SK-N-SH (cell line): Measurements from ENCODE around the gene LAMP5. TPM values are rescaled to one million over a fixed set of nuclear protein-coding genes. Genes with fewer than 3 reads are reported as not detected.
A peak's percentile ranks its signal among the peaks of the same experiment; 100 is the strongest.

ENCODE experiments used
- CTCF ChIA-PET: fragments of 300-600, 350-600 bp; formaldehyde crosslinking; extraction: SDS; loops from one replicate; lab custom pipeline; 2021; lab: Yijun Ruan, JAX
- POLR2A ChIA-PET: fragments of 350-600 bp; sonication (Branson Sonifier 250); formaldehyde crosslinking; extraction: SDS; loops from one replicate; lab custom pipeline; 2020; ENCODE audit warnings: antibody characterized with exemption, inconsistent platforms; lab: Yijun Ruan, JAX
- DNase-seq: peaks from one replicate; pipeline ENCODE4 v3.0.0; 2012
- H2AFZ ChIP-seq: fragments of 200-600 bp; sonication (generic); 2 replicates; pipeline ENCODE4 v1.8.1; 2016; ENCODE audit warnings: antibody characterized with exemption, mild to moderate bottlenecking, low read depth
- H3F3A ChIP-seq: fragments of 200-600 bp; sonication (generic); replicated peaks from 2 replicates; pipeline ENCODE3; 2016; ENCODE audit warnings: antibody characterized with exemption, mild to moderate bottlenecking; ENCODE audit not compliant: insufficient read depth
- H3K27ac ChIP-seq, 2 experiments: fragments of 200-500 bp in 1 of 2; fragments of 200-600 bp in 1 of 2; sonication (Bioruptor generic) in 1 of 2; sonication (generic), shearing (Covaris generic) in 1 of 2; 2 replicates each; pipeline versions ENCODE4 v1.5.1 to v1.6.1; 2014 to 2016; ENCODE audit warnings: low read depth in 2 of 2, inconsistent platforms in 1 of 2, low read length in 1 of 2, mild to moderate bottlenecking in 1 of 2, mixed read lengths in 1 of 2
- H3K27me3 ChIP-seq: fragments of 200-600 bp; sonication (generic), shearing (Covaris generic); 2 replicates; pipeline ENCODE4 v1.6.1; 2016; ENCODE audit warnings: mixed run types; ENCODE audit not compliant: insufficient read depth
- H3K36me3 ChIP-seq, 2 experiments: fragments of 200-500 bp in 1 of 2; fragments of 200-600 bp in 1 of 2; sonication (Bioruptor generic) in 1 of 2; sonication (generic) in 1 of 2; replicated peaks in 1 of 2; 2 replicates each; pipeline versions ENCODE3 to v1.5.1; 2014 to 2016; ENCODE audit warnings: low read length in 1 of 2, mild to moderate bottlenecking in 1 of 2; ENCODE audit not compliant: insufficient read depth in 2 of 2, control insufficient read depth in 1 of 2
- H3K4me1 ChIP-seq, 2 experiments: fragments of 200-500 bp in 1 of 2; fragments of 200-600 bp in 1 of 2; sonication (Bioruptor generic) in 1 of 2; sonication (generic), shearing (Covaris generic) in 1 of 2; 2 replicates each; pipeline versions ENCODE4 v1.5.1 to v1.6.1; 2014 to 2016; ENCODE audit warnings: low read depth in 1 of 2, low read length in 1 of 2, mixed run types in 1 of 2; ENCODE audit not compliant: insufficient read depth in 2 of 2, control insufficient read depth in 1 of 2
- H3K4me2 ChIP-seq: fragments of 200-600 bp; sonication (generic), shearing (Covaris generic); 2 replicates; pipeline ENCODE4 v1.6.1; 2017; ENCODE audit warnings: mixed run types
- H3K4me3 ChIP-seq, 2 experiments: fragments of 200-500 bp in 1 of 2; fragments of 200-600 bp in 1 of 2; sonication (Bioruptor generic) in 1 of 2; sonication (generic), shearing (Covaris generic) in 1 of 2; 2 replicates each; pipeline versions ENCODE4 v1.5.1 to v1.8.1; 2014 to 2016; ENCODE audit warnings: low read depth in 2 of 2, inconsistent platforms in 1 of 2, low read length in 1 of 2, mild to moderate bottlenecking in 1 of 2, mixed read lengths in 1 of 2, moderate library complexity in 1 of 2
- H3K79me2 ChIP-seq: fragments of 200-600 bp; sonication (generic); 2 replicates; pipeline ENCODE4 v1.8.1; 2017; ENCODE audit warnings: mild to moderate bottlenecking; ENCODE audit not compliant: insufficient read depth
- H3K9ac ChIP-seq: fragments of 200-600 bp; sonication (generic); 2 replicates; pipeline ENCODE4 v1.6.1; 2017; ENCODE audit warnings: mixed run types
- H3K9me2 ChIP-seq: fragments of 200-600 bp; sonication (generic); 2 replicates; pipeline ENCODE4 v1.6.1; 2017; ENCODE audit warnings: mixed run types
- H3K9me3 ChIP-seq: fragments of 200-600 bp; sonication (generic); 2 replicates; pipeline ENCODE4 v1.6.1; 2017; ENCODE audit warnings: mixed run types, mild to moderate bottlenecking, moderate library complexity
- H4K20me1 ChIP-seq: fragments of 200-600 bp; sonication (generic); 2 replicates; pipeline ENCODE4 v1.6.1; 2017; ENCODE audit warnings: mild to moderate bottlenecking, mixed run types; ENCODE audit not compliant: insufficient read depth
- ELF1 ChIP-seq: IDR thresholded peaks from 2 replicates; pipeline ENCODE4 v1.4.0; 2012
- EP300 ChIP-seq, 2 experiments: IDR thresholded peaks; 2 replicates each; pipeline versions ENCODE4 v1.4.0 to v1.6.1; 2012; ENCODE audit warnings: borderline replicate concordance in 1 of 2, low read depth in 1 of 2, low read length in 1 of 2
- EZH2phosphoT487 ChIP-seq: fragments of 200-600 bp; sonication (generic); IDR thresholded peaks from 2 replicates; pipeline ENCODE4 v1.6.1; 2017; ENCODE audit warnings: low read depth, mixed run types, mild to moderate bottlenecking, antibody characterized with exemption, moderate library complexity, borderline replicate concordance
- FOXJ3 ChIP-seq: sonication (generic); formaldehyde crosslinking; IDR thresholded peaks from 2 replicates; pipeline ENCODE4 v1.5.1; 2020; ENCODE audit warnings: mild to moderate bottlenecking, missing genetic modification reagents
- JUND ChIP-seq: IDR thresholded peaks from 2 replicates; pipeline ENCODE4 v1.4.0; 2012
- NFIC ChIP-seq: IDR thresholded peaks from 2 replicates; pipeline ENCODE4 v1.4.0; 2012; ENCODE audit warnings: borderline replicate concordance
- RCOR1 ChIP-seq: fragments of 150-350 bp; IDR thresholded peaks from 2 replicates; pipeline ENCODE4 v1.6.1; 2017; ENCODE audit warnings: antibody characterized with exemption, low read length
- RFX5 ChIP-seq: IDR thresholded peaks from 2 replicates; pipeline ENCODE4 v1.6.1; 2012; ENCODE audit warnings: mild to moderate bottlenecking, improper control_type of control experiment, low read length
- RXRA ChIP-seq: IDR thresholded peaks from 2 replicates; pipeline ENCODE4 v1.4.0; 2012; ENCODE audit warnings: low read depth, mild to moderate bottlenecking, borderline replicate concordance
- SIN3A ChIP-seq: IDR thresholded peaks from 2 replicates; pipeline ENCODE4 v1.6.1; 2012; ENCODE audit warnings: low read depth, mild to moderate bottlenecking, low read length, moderate library complexity, borderline replicate concordance
- TAF1 ChIP-seq: IDR thresholded peaks from 2 replicates; pipeline ENCODE4 v1.6.1; 2012; ENCODE audit warnings: low read depth, mild to moderate bottlenecking, low read length, moderate library complexity, borderline replicate concordance
- TCF12 ChIP-seq: IDR thresholded peaks from 2 replicates; pipeline ENCODE4 v1.4.0; 2012
- USF1 ChIP-seq: IDR thresholded peaks from 2 replicates; pipeline ENCODE4 v1.4.0; 2012; ENCODE audit warnings: low read depth, borderline replicate concordance
- YY1 ChIP-seq: IDR thresholded peaks from 2 replicates; pipeline ENCODE4 v1.4.0; 2012; ENCODE audit warnings: low read depth, mild to moderate bottlenecking
- WGBS: methylation state at CpG from one replicate; pipeline ENCODE4 v1.1.6; 2017; ENCODE audit warnings: low lambda C conversion rate; 5-methylcytosine and 5-hydroxymethylcytosine counted together
- polyA plus RNA-seq, 3 experiments: library from polyadenylated mRNA; depleted of rRNA; stranded (reverse); fragments of >200 nt; gene quantifications; 2 replicates each; pipeline ENCODE4 v1.2.3, GENCODE V29; 2012
- TF ChIP-seq, protein P1 (sequence below): IDR thresholded peaks from 2 replicates; pipeline ENCODE4; 2012
- TF ChIP-seq, protein P2 (sequence below): IDR thresholded peaks from 2 replicates; pipeline ENCODE4 v1.6.1; 2012; ENCODE audit warnings: mild to moderate bottlenecking, low read depth, low read length, moderate library complexity
- TF ChIP-seq, protein P3 (sequence below): fragments of 200-600 bp; sonication (generic); IDR thresholded peaks from 2 replicates; pipeline ENCODE4 v1.6.1; 2017; ENCODE audit warnings: antibody characterized with exemption, mild to moderate bottlenecking, moderate library complexity

The LAMP5 gene
- polyA plus RNA-seq, 1 of the 3 experiments (the other 2 are of a cell fraction) = 4.8 TPM

DNA sequence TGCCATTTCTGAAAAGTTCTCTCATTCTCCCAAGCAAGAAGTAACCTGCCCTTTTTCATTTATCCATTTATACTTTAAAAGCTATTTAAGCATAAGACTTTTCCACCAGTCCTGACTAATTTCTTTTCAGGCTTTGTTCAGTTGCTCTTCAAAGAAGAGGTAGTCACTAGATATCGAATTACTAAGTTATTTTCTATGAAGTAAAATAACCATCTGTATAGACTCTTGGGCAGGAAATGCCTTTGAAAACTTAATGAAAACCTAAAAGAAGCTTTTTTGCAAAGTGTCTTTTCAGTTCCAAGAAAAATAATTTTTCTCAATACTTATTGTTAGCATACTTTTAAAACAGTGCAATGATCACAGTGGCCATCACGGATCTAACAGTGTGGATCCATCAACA, 31.3 kb upstream of the LAMP5 start:
- peak overlapping the region; percentile 41; the same call in 1 of the 2 replicates for H3K4me2 ChIP-seq
- H3K4me3 ChIP-seq = no peak overlapping the region
- no peaks in the 10 kb centered on the region for H3K9me2 ChIP-seq
- H3F3A ChIP-seq = peaks cover 12% of the 10 kb centered on the region
- no peaks in the 10 kb centered on the region for H3K79me2 ChIP-seq
- peak overlapping the region; percentile 34 to 76; a peak in 3 of 4 replicates for H3K27ac ChIP-seq
- TF ChIP-seq TAF1 (no peak), NFIC (no peak), SIN3A (no peak), JUND (0 out of 2 replicates have a peak, but pooled peaks have one; percentile 12), TCF12 (peak; percentile 65), RXRA (no peak)
- TF ChIP-seq, protein P1, sequence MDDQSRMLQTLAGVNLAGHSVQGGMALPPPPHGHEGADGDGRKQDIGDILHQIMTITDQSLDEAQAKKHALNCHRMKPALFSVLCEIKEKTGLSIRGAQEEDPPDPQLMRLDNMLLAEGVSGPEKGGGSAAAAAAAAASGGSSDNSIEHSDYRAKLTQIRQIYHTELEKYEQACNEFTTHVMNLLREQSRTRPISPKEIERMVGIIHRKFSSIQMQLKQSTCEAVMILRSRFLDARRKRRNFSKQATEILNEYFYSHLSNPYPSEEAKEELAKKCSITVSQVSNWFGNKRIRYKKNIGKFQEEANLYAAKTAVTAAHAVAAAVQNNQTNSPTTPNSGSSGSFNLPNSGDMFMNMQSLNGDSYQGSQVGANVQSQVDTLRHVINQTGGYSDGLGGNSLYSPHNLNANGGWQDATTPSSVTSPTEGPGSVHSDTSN = peak; percentile 28
- TF ChIP-seq, protein P2, sequence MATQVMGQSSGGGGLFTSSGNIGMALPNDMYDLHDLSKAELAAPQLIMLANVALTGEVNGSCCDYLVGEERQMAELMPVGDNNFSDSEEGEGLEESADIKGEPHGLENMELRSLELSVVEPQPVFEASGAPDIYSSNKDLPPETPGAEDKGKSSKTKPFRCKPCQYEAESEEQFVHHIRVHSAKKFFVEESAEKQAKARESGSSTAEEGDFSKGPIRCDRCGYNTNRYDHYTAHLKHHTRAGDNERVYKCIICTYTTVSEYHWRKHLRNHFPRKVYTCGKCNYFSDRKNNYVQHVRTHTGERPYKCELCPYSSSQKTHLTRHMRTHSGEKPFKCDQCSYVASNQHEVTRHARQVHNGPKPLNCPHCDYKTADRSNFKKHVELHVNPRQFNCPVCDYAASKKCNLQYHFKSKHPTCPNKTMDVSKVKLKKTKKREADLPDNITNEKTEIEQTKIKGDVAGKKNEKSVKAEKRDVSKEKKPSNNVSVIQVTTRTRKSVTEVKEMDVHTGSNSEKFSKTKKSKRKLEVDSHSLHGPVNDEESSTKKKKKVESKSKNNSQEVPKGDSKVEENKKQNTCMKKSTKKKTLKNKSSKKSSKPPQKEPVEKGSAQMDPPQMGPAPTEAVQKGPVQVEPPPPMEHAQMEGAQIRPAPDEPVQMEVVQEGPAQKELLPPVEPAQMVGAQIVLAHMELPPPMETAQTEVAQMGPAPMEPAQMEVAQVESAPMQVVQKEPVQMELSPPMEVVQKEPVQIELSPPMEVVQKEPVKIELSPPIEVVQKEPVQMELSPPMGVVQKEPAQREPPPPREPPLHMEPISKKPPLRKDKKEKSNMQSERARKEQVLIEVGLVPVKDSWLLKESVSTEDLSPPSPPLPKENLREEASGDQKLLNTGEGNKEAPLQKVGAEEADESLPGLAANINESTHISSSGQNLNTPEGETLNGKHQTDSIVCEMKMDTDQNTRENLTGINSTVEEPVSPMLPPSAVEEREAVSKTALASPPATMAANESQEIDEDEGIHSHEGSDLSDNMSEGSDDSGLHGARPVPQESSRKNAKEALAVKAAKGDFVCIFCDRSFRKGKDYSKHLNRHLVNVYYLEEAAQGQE = no peak
- WGBS = 68% methylated on average over 2 of the region's 2 CpGs
- no peak for DNase-seq
- no peaks in the 10 kb centered on the region for H3K9me3 ChIP-seq
- H3K4me1 ChIP-seq = peaks cover 0 to 15% of the 10 kb centered on the region in 2 experiments; a peak in 3 of 4 replicates
- H3K9ac ChIP-seq = no peak overlapping the region
- CTCF ChIA-PET = interaction anchor here (0.6 kb wide), 1 partner anchor 10 kb away, joined by 3 read pairs; no protein-coding TSS in a partner anchor
- no peaks in the 10 kb centered on the region for H3K27me3 ChIP-seq
- POLR2A ChIA-PET = interaction anchor here (0.7 kb wide), 1 partner anchor 46 kb away, joined by 5 read pairs; no protein-coding TSS in a partner anchor
- H2AFZ ChIP-seq = no peak overlapping the region
- no peaks in the 10 kb centered on the region for H4K20me1 ChIP-seq
- H3K36me3 ChIP-seq = peaks cover 3 to 5% of the 10 kb centered on the region in 2 experiments

DNA sequence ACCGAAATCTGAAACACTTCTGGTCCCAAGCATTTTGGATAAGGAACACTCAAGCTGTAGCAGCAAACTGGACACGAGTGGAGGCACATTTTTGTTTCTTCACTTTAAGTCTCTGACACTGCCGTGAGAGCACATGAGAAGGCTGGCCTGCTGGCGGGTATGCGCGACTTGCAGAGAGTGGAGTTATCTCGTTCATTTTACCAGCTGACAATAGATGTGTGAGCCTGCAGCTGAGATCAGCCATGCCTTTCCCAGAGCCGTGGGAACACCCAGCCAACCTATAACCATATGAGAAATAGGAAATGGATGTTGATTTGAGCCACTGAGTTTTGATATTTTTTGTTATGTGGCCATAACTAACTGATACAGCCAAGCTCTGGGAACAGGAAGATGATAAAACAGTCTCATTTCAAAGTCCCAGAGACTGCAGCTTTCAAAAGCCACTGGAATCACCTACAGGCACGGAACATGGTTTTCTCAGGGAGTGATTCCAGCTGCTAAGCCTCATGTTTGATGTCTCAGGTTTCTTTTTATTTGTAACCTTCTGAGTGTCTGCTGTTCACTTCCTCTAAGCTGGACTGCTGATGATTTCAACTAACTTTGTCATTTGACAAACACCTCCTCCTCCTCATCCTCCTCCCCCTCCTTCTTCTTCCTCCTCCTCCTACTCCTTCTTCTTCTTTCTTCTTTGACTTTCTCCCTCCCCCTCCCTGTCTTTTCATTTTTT, 28.6 kb upstream of the LAMP5 start:
- Histone ChIP-seq H2AFZ (no peak overlapping the region), H3F3A (peaks cover 12% of the 10 kb centered on the region), H3K9ac (no peak overlapping the region), H3K36me3 (no peaks in the 10 kb centered on the region), H3K4me2 (no peak overlapping the region), H3K27me3 (no peaks in the 10 kb centered on the region), H3K9me3 (no peaks in the 10 kb centered on the region), H3K79me2 (no peaks in the 10 kb centered on the region), H3K9me2 (no peaks in the 10 kb centered on the region), H4K20me1 (no peaks in the 10 kb centered on the region), H3K27ac (no peak overlapping the region), H3K4me1 (peaks cover 0 to 19% of the 10 kb centered on the region in 2 experiments; a peak in 2 of 4 replicates), H3K4me3 (no peak overlapping the region)
- ChIA-PET POLR2A (no interaction called here), CTCF (interaction anchor here (0.7 to 2.5 kb wide), 6 partner anchors 13 to 632 kb away, joined by 3 to 7 read pairs (median 4); no protein-coding TSS in a partner anchor)
- WGBS = 87% methylated on average over 9 of the region's 9 CpGs
- DNase-seq = no peak
- no peak for TF ChIP-seq RCOR1
- TF ChIP-seq JUND = no peak
- no peak for TF ChIP-seq EP300 (IDR thresholded peaks at IDR 0.05; ENCODE audit: borderline replicate concordance in 1 of 2, low read depth in 1 of 2, low read length in 1 of 2)
- TF ChIP-seq USF1 = no peak
- no peak for TF ChIP-seq YY1
- no peak for TF ChIP-seq EZH2phosphoT487
- TF ChIP-seq RFX5 = no peak
- no peak for TF ChIP-seq RXRA
- TF ChIP-seq, protein P3, sequence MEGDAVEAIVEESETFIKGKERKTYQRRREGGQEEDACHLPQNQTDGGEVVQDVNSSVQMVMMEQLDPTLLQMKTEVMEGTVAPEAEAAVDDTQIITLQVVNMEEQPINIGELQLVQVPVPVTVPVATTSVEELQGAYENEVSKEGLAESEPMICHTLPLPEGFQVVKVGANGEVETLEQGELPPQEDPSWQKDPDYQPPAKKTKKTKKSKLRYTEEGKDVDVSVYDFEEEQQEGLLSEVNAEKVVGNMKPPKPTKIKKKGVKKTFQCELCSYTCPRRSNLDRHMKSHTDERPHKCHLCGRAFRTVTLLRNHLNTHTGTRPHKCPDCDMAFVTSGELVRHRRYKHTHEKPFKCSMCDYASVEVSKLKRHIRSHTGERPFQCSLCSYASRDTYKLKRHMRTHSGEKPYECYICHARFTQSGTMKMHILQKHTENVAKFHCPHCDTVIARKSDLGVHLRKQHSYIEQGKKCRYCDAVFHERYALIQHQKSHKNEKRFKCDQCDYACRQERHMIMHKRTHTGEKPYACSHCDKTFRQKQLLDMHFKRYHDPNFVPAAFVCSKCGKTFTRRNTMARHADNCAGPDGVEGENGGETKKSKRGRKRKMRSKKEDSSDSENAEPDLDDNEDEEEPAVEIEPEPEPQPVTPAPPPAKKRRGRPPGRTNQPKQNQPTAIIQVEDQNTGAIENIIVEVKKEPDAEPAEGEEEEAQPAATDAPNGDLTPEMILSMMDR = no peak
- TF ChIP-seq ELF1 = no peak
- no peak for TF ChIP-seq FOXJ3 (CRISPR knock-in tag)
